ENCODE measurements around the gene SEMA5B. TPM values are rescaled to one million over a fixed set of nuclear protein-coding genes. Genes with fewer than 3 reads are reported as not detected.

The SEMA5B gene
- total RNA-seq, 2 experiments from 2014 or later, result 0.13 to 2.3 TPM

DNA sequence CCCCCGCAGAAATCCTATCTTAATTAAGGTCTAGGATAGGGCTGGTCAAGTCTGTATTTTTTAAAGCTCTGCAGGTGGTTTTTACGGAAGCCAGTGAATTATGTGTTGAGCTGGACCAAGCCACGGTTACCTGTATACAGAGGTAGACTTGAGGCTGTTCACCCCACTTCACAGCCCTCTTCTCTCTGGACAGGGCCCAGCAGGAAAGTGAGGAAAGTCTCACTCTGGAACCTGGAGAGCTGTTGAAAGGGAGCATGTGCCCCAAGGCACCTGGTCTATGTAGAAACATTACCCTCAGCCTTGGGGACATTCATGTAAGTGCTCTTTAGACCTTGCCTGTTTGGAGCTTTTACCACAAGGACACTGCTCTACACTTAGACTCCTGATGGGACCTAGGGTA, 6.9 kb downstream of the SEMA5B start:
- Histone ChIP-seq H2AFZ (ENCODE audit: low read length) (no peak overlapping the region), H3K9me2 (ENCODE audit: insufficient read depth, low read length) (no peaks in the 10 kb centered on the region), H4K20me1 (ENCODE audit: insufficient read depth, low read length) (no peaks in the 10 kb centered on the region), H3K36me3 (ENCODE audit: insufficient read depth, low read length) (no peaks in the 10 kb centered on the region), H3K4me3 (ENCODE audit: low read depth, low read length, poor library complexity, severe bottlenecking) (no peak overlapping the region), H3K4me2 (ENCODE audit: low read length) (no peak overlapping the region), H3K79me2 (ENCODE audit: insufficient read depth, low read depth, low read length) (no peaks in the 10 kb centered on the region), H3K4me1 (ENCODE audit: insufficient read depth, low read length, poor library complexity, severe bottlenecking) (no peaks in the 10 kb centered on the region), H3K27ac (ENCODE audit: low read depth, low read length, poor library complexity, severe bottlenecking) (no peak overlapping the region), H3K9me3 (ENCODE audit: low read length) (no peaks in the 10 kb centered on the region)
- no TSS peak for BruUV-seq (replicated peaks)
- TF ChIP-seq, protein P1, sequence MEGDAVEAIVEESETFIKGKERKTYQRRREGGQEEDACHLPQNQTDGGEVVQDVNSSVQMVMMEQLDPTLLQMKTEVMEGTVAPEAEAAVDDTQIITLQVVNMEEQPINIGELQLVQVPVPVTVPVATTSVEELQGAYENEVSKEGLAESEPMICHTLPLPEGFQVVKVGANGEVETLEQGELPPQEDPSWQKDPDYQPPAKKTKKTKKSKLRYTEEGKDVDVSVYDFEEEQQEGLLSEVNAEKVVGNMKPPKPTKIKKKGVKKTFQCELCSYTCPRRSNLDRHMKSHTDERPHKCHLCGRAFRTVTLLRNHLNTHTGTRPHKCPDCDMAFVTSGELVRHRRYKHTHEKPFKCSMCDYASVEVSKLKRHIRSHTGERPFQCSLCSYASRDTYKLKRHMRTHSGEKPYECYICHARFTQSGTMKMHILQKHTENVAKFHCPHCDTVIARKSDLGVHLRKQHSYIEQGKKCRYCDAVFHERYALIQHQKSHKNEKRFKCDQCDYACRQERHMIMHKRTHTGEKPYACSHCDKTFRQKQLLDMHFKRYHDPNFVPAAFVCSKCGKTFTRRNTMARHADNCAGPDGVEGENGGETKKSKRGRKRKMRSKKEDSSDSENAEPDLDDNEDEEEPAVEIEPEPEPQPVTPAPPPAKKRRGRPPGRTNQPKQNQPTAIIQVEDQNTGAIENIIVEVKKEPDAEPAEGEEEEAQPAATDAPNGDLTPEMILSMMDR (conservative IDR thresholded peaks at IDR 0.05; ENCODE audit: low read length), result no peak
- no peak for TF ChIP-seq EZH2phosphoT487 (IDR thresholded peaks at IDR 0.05; ENCODE audit: borderline replicate concordance, low read depth, low read length)
- intact Hi-C loops (cut with micrococcal nuclease; ENCODE audit: unreplicated experiment), result loop anchor here (10.0 kb wide), 1 partner anchor 156 kb away; no protein-coding TSS in a partner anchor
- DNase-seq (ENCODE audit: low spot score), result no peak
- POLR2A ChIA-PET, result no interaction called here
- CTCF ChIA-PET (ENCODE audit: unreplicated experiment), result no interaction called here

DNA sequence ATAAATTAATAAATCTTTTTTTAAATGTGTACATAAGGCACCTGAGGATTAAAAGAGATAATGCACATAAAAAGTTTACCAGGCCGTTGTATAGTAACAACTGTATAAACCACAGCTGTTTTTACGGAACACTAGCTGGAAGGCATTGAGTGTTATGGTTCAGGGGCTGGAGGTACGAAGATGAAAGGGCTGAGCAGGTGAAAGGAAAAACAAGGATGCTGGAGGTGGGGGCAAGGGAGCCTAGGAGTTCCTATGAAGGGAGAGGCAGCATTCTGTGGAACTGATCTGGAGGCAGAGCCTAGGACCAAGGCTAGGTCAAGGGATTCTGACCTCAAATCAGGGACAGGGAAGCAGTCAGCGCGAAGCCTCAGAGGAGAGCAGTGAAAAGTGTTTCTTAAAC, 8.0 kb downstream of the SEMA5B start:
- CTCF ChIA-PET (ENCODE audit: unreplicated experiment), result no interaction called here
- Histone ChIP-seq H3K79me2 (ENCODE audit: insufficient read depth, low read depth, low read length) (no peaks in the 10 kb centered on the region), H3K4me2 (ENCODE audit: low read length) (no peak overlapping the region), H4K20me1 (ENCODE audit: insufficient read depth, low read length) (no peaks in the 10 kb centered on the region), H3K4me1 (ENCODE audit: insufficient read depth, low read length, poor library complexity, severe bottlenecking) (no peaks in the 10 kb centered on the region), H2AFZ (ENCODE audit: low read length) (no peak overlapping the region), H3K36me3 (ENCODE audit: insufficient read depth, low read length) (no peaks in the 10 kb centered on the region), H3K4me3 (ENCODE audit: low read depth, low read length, poor library complexity, severe bottlenecking) (no peak overlapping the region), H3K9me3 (ENCODE audit: low read length) (no peaks in the 10 kb centered on the region), H3K27ac (ENCODE audit: low read depth, low read length, poor library complexity, severe bottlenecking) (no peak overlapping the region), H3K9me2 (ENCODE audit: insufficient read depth, low read length) (no peaks in the 10 kb centered on the region)
- TF ChIP-seq, protein P1 (conservative IDR thresholded peaks at IDR 0.05; ENCODE audit: low read length), result no peak
- no peak for TF ChIP-seq EZH2phosphoT487 (IDR thresholded peaks at IDR 0.05; ENCODE audit: borderline replicate concordance, low read depth, low read length)
- POLR2A ChIA-PET, result interaction anchor here (1.0 kb wide), 1 partner anchor 24 kb away, joined by 3 read pairs; no protein-coding TSS in a partner anchor
- no peak for DNase-seq (ENCODE audit: low spot score)
- intact Hi-C loops (cut with micrococcal nuclease; ENCODE audit: unreplicated experiment), result no loop called here
- no TSS peak for BruUV-seq (replicated peaks)

DNA sequence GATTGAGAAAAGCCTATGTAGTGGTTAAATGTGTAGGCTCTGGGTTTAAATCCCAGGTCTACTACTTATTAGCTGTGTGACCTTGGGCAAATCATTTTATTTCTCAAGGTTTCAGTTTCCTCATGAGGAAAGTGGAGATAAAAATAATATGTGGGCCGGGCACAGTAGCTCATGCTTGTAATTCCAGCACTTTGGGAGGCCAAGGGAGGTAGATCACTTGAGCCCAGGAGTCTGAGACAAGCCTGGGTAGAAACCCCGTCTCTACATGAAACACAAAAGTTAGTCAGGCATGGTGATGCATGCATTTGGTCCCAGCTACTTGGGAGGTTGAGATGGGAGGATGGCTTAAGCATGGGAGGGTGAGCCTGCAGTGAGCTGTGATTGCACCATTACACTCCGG, 8.4 kb downstream of the SEMA5B start:
- H3K9me2 ChIP-seq (ENCODE audit: insufficient read depth, low read length), result no peaks in the 10 kb centered on the region
- no TSS peak for BruUV-seq (replicated peaks)
- intact Hi-C loops (cut with micrococcal nuclease; ENCODE audit: unreplicated experiment), result no loop called here
- no peaks in the 10 kb centered on the region for H3K79me2 ChIP-seq (ENCODE audit: insufficient read depth, low read depth, low read length)
- ChIA-PET POLR2A (interaction anchor here (1.0 kb wide), 1 partner anchor 23 kb away, joined by 3 read pairs; no protein-coding TSS in a partner anchor), CTCF (ENCODE audit: unreplicated experiment) (no interaction called here)
- no peaks in the 10 kb centered on the region for H3K9me3 ChIP-seq (ENCODE audit: low read length)
- H3K36me3 ChIP-seq (ENCODE audit: insufficient read depth, low read length), result no peaks in the 10 kb centered on the region
- no peak overlapping the region for H2AFZ ChIP-seq (ENCODE audit: low read length)
- no peaks in the 10 kb centered on the region for H3K4me1 ChIP-seq (ENCODE audit: insufficient read depth, low read length, poor library complexity, severe bottlenecking)
- H3K27ac ChIP-seq (ENCODE audit: low read depth, low read length, poor library complexity, severe bottlenecking), result no peak overlapping the region
- H4K20me1 ChIP-seq (ENCODE audit: insufficient read depth, low read length), result no peaks in the 10 kb centered on the region
- DNase-seq (ENCODE audit: low spot score), result no peak
- no peak overlapping the region for H3K4me3 ChIP-seq (ENCODE audit: low read depth, low read length, poor library complexity, severe bottlenecking)
- no peak for TF ChIP-seq EZH2phosphoT487 (IDR thresholded peaks at IDR 0.05; ENCODE audit: borderline replicate concordance, low read depth, low read length)
- TF ChIP-seq, protein P1 (conservative IDR thresholded peaks at IDR 0.05; ENCODE audit: low read length), result no peak
- H3K4me2 ChIP-seq (ENCODE audit: low read length), result no peak overlapping the region
